ENCODE results near the gene RAF1.
"Not testable (repeated sequence)": the region's sequence is repeated elsewhere in the genome, so short reads cannot be mapped to it uniquely, and the experiment has no call there.

RAF1 gene

DNA sequence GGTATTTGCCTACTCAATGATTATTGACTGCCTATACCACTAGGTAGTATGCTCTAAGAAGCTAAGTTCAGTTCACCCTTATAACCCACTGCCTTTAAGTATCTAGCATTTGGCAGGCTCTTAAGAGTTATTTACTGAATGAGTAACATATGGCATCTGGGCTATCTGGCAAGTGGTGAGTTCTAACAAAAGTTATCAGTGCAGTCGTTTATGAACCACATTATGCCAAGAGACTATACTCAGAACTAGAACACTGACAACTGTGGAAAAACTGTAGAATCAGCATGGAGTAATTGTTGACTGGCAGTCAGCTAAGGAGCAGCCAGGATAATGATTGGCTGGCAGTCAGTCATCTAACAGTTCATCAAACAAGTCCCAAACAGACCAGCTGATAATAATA lies 25.8 kb downstream of the RAF1 start:
- no peak for DNase-seq (ENCODE audit: low spot score)

DNA sequence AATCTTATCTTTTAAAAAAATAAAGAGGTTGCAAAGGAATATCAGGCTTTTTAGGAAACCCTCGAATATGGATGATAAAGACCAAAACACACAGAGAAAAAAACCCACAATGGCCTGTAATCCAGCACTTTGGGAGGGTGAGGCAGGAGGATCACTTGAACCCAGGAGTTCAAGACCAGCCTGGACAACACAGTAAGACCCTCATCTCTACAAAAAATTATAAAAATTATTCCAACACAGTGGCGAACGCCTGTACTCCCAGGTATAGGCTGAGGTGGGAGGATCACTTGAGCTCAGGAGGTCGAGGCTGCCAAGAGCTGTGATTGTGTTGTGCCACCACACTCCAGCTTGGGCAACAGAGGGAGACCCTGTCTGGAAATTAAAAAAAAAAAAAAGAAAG lies 30.8 kb downstream of the RAF1 start:
- no peak for DNase-seq (ENCODE audit: low spot score)

GRCh38 chr3:12632523-12632922 lies 31.4 kb downstream of the RAF1 start:
- DNase-seq (ENCODE audit: low spot score), result no peak

DNA sequence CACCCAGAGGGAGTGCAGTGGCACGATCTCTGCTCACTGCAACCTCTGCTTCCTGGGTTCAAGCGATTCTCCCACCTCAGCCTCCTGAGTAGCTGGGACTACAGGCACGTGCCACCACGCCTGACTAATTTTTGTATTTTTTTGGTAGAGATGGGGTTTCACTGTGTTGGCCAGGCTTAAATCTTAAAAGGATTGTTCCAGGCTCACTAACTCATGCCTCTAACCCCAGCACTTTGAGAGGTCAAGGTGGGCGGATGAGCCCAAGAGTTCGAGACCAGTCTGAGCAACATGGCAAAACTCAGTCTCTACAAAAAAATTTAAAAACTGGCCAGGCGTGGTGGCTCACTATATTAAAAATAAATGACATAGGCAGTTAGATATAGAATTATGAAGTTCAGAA lies 33.1 kb downstream of the RAF1 start:
- DNase-seq (ENCODE audit: low spot score), result not testable (repeated sequence)

GRCh38 chr3:12630292-12630691 lies 33.6 kb downstream of the RAF1 start:
- DNase-seq (ENCODE audit: low spot score), result no peak

DNA sequence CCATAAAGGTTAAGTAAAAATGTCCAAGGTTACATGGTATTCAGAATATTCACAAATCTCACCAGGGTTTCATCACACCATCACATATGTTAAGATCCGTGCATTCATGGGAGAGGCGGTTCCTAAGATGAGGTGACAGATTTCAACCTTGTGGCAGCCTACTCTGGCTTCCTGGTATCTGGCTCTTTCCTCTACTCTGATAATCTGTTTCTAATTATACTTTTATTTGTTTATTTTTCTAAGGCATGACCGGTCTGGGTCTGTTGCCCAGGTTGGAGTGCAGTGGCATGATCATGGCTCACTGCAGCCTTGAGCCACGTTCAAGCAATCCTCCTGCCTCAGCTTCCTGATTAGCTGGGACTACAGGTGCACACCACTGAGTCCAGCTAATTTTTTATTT lies 34.4 kb downstream of the RAF1 start:
- DNase-seq (ENCODE audit: low spot score), result peak; percentile 42

GRCh38 chr3:12628813-12629212 lies 35.1 kb downstream of the RAF1 start:
- no peak for DNase-seq (ENCODE audit: low spot score)

GRCh38 chr3:12627370-12627769 lies 36.5 kb downstream of the RAF1 start:
- no peak for DNase-seq (ENCODE audit: low spot score)

DNA sequence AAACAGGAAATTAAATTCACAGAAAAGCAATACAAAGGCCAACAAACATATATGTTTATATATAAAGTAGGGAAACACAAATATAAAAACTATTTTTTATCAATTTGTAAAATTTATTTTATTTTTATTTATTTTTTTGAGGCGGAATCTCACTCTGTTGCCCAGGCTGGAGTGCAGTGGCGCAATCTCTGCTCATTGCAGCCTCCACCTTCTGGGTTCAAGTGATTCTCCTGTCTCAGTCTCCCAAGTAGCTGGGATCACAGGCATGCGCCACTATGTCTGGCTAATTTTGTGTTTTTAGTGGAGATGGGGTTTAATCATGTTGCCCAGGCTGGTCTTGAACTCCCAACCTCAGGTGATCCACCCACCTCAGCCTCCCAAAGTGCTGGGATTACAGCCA lies 39.0 kb downstream of the RAF1 start:
- not testable (repeated sequence) for DNase-seq (ENCODE audit: low spot score)

DNA sequence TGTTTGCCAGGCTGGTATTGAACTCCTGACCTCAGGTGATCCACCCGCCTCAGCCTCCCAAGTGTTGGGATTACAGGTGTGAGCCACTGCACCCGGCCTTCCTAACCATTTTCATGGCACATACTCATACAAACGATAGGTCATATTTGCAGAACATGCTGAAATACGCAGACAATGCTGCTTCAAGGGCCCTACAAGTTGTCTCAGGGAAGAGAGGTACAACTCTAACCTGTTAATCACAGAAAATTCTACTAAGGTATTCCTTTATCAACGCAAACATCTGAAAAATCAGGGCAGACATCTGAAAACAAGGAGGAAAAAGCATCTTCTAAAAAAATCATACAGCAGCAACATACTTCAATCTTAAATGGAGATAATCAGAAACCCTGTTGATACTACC lies 39.9 kb downstream of the RAF1 start:
- no peak for DNase-seq (ENCODE audit: low spot score)

GRCh38 chr3:12622335-12622734 lies 41.6 kb downstream of the RAF1 start:
- no peak for DNase-seq (ENCODE audit: low spot score)

DNA sequence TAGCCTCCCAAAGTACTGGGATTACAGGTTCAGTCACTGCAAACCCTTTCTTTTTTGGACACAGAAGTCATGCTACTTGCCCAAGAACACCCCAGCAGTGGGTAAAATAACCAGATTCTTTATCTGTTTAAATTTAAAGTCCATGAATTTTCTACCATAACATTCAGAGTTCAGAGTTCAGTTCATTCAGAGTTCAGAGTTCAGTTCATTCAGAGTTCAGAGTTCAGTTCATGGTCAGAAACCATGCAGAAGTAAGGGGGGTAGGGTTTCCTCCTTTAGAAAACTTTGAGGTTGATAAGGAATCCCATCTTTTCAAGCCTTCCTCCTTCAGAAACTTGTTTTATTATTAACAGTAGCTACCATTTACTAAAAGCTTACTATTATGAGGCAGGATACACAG lies 43.2 kb downstream of the RAF1 start:
- DNase-seq (ENCODE audit: low spot score), result no peak

GRCh38 chr3:12620305-12620704 lies 43.6 kb downstream of the RAF1 start:
- no peak for DNase-seq (ENCODE audit: low spot score)

DNA sequence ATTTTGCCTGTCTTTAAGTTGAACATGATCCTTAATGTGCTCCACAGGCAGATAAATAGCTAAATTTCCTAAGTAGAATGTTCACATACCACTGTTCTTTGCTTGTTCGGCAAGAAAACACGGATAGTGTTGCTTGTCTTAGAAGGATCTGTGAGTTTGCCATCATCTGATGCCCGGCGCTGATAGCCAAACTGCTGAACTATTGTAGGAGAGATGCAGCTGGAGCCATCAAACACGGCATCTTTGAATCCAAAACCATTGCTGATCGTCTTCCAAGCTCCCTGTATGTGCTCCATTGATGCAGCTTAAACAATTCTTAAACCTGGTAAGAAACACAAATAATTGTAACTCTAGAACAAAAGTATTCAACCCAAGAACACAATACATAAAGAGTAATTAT lies 45.5 kb downstream of the RAF1 start:
- DNase-seq (ENCODE audit: low spot score), result no peak

DNA sequence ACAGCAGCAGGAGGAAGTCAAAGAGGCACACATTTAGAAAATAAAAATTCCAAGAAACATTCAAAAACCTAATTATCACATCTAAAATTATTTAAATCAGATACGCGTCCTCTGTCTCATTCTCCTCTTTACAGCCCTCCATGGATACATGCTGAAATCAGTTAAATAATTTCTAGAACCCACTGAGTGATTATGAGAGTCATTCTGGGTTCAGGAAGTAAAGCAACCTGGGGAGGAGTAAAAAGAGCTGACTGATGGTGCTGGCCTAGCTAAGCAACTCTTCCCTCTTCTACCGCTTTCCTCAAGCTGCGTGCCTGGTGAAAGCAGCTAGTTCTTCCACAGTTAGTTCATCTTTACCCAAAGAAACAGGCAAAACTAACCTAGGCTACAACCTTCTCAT lies 48.7 kb downstream of the RAF1 start:
- DNase-seq (ENCODE audit: low spot score), result no peak

GRCh38 chr3:12613250-12613649 lies 50.7 kb downstream of the RAF1 start:
- no peak for DNase-seq (ENCODE audit: low spot score)

DNA sequence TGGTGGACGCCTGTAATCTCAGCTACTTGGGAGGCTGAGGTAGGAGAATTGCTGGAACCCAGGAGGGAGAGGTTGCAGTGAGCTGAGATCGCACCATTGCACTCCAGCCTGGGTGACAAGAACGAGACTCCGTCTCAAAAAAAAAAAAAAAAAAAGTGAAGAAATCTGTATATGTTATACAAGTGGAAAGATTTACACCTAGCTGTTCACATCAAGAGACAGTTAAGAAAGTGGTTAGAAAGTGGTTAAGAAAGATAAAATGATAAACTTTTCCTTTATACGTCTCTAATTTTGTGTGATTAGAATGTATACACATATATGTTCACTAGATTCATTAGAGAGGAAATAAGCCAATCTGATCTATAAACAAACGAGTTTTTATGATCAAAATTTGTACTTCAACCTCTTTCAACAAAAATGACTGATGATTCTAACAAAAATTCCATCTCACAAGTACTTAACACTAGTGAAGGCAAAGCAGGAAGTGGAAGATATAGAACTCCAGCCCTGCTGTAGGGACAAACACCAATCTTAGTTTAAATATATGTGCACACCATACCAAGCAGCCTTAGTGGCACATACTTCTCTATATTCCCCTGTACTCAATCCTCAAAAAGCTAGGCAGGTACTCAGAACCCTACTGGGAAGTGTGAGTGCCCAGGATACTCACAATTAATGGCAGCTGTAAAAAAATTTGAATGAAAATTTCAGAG lies 51.2 kb downstream of the RAF1 start:
- DNase-seq (ENCODE audit: low spot score), result no peak

DNA sequence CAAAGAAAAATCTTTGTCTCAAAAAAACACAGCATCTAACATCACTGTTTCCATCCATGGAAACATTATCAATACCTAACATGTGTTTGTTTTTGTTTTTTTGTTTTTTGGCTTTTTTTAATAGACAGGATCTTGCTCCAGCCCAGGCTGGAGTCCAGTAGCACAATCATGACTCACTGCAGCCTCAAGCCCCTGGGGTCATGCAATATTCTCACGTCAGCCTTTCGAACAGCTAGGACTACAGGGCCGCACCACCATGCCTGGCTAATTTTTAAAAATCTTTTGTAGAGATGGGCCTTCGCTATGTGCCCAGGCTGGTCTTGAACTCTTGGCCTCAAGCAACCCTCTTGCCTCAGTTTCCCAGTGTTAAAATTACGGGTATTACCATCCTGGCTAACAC lies 52.8 kb downstream of the RAF1 start:
- no peak for DNase-seq (ENCODE audit: low spot score)

DNA sequence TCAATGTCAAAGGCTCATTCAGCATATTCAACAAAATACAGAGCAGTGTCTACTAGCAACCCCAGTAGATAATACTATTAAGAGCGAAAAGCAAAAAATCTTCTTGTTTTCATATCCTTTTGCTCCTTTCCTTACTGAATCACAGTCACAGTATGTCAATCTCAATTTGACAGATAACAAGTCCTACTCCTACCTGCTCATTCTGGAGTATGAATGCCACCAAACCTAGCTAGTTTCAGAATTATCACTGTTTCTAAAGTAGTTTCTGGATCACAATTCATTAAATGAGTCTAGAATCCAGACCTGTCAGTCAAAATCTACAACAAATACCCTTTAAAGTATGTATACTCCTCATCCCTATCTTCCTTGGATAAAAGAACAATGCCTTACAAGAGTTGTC lies 55.5 kb downstream of the RAF1 start:
- no peak for DNase-seq (ENCODE audit: low spot score)

- no peak for DNase-seq (ENCODE audit: low spot score)
Measured at GRCh38 chr3:12603969-12604368, 59.9 kb downstream of the RAF1 start.

GRCh38 chr3:12601072-12601471 lies 62.8 kb downstream of the RAF1 start:
- DNase-seq (ENCODE audit: low spot score), result no peak

DNA sequence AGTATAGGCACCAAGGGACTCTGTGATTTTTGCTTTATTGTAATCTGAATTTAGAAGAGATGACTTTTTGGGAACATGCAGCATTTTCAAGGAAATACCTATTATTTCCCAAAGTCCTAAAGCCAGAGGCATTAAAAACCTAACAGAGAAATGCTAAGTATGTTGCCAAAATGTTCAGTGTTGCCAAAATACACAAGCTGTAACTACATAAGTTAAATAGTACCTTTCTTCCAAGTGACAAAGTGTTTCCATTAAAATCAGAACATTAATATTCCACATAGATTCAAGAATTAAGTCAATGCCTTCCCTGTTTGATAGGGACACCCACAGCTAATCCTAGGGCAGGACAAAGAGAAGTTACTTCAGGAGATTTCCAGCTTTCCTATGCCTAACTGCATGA lies 65.0 kb downstream of the RAF1 start:
- DNase-seq (ENCODE audit: low spot score), result no peak

DNA sequence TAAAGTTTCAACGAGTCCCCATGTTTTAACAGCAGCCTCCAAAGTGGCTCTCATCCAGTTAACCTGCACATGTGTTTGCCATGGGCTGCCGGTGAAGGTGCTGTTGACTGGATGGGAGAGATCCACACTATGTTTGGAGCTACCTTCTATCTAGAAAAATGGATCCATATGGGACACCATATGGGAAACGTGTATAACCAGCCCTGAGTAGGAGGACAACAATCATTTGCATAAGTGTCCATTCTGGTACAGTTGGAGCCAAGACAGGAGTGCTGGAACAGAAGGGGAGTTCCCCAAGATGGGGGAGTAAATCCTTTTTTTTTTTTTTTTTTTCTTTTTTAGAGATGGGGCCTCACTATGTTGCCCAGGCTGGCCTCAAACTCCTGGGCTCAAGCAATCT lies 70.4 kb downstream of the RAF1 start:
- DNase-seq (ENCODE audit: low spot score), result no peak

DNA sequence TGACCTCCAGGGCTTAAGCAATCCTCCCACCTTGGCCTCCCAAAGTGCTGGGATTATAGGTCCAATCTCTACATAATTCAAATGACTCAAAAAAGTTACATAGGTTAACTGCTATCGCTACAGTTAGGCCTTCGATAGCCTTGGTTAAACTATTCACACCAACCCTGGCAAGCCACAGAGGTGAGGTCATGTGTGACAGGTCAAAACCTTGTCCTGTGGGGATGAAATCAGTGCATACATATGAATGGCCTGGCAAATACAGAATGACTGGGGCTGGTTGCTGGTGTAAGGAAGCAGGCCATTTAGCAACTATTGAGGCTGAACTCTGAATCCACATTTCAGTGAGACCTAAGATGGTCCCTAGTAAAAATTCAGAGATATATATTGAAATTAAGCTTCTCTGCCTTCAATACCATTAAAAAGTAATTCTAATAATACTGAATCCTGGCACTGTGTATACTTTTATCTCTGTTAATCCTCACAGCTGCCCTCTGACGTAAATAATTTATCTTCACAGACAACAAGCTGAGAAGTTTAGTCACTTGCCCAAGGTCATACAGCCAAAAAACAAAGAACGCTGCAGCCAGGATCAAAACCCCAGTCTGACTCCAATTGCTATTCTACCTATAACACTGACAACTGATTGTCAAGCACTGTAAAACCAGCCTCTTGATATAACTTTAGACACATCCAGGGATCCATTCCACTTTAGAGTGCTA lies 71.8 kb downstream of the RAF1 start:
- DNase-seq (ENCODE audit: low spot score), result no peak
